ENCODE data around the gene PHOX2A.

The PHOX2A gene

GRCh38 chr11:72265951-72266350 is 22.0 kb upstream of the PHOX2A start:
- no peaks in the 10 kb centered on the region for H4K20me1 ChIP-seq (ENCODE audit: insufficient read depth, low read length, poor library complexity, severe bottlenecking)
- H3K9me3 ChIP-seq (ENCODE audit: insufficient read depth, low read depth, low read length): no peaks in the 10 kb centered on the region
- H3K79me2 ChIP-seq (ENCODE audit: insufficient read depth, low read length): no peaks in the 10 kb centered on the region
- no peak overlapping the region for H3K9ac ChIP-seq (ENCODE audit: low read depth, low read length, poor library complexity, severe bottlenecking)
- no peak overlapping the region for H3K4me2 ChIP-seq (ENCODE audit: low read depth, low read length, poor library complexity, severe bottlenecking)
- no peaks in the 10 kb centered on the region for H3F3A ChIP-seq (ENCODE audit: low read depth)
- H2AFZ ChIP-seq (ENCODE audit: low read length): peak overlapping the region; percentile 65; the same call in 1 of the 2 replicates
- no peaks in the 10 kb centered on the region for H3K4me1 ChIP-seq (ENCODE audit: insufficient read depth, low read length, poor library complexity, severe bottlenecking)
- H3K4me3 ChIP-seq (ENCODE audit: low read length, poor library complexity, severe bottlenecking): no peak overlapping the region
- no peaks in the 10 kb centered on the region for H3K9me2 ChIP-seq (replicated peaks; ENCODE audit: low read depth, low read length)
- no peaks in the 10 kb centered on the region for H3K27me3 ChIP-seq (ENCODE audit: insufficient read depth, low read length, poor library complexity, severe bottlenecking)
- TF ChIP-seq EZH2phosphoT487 (IDR thresholded peaks at IDR 0.05; ENCODE audit: borderline replicate concordance) (no peak), CTCF (conservative IDR thresholded peaks at IDR 0.05; ENCODE audit: low read length) (no peak)
- H3K36me3 ChIP-seq (ENCODE audit: insufficient read depth, low read length): no peaks in the 10 kb centered on the region

GRCh38 chr11:72263361-72263760 is 19.4 kb upstream of the PHOX2A start:
- Histone ChIP-seq H2AFZ (ENCODE audit: low read length) (no peak overlapping the region), H4K20me1 (ENCODE audit: insufficient read depth, low read length, poor library complexity, severe bottlenecking) (no peaks in the 10 kb centered on the region), H3K4me3 (ENCODE audit: low read length, poor library complexity, severe bottlenecking) (no peak overlapping the region), H3K79me2 (ENCODE audit: insufficient read depth, low read length) (no peaks in the 10 kb centered on the region), H3K9ac (ENCODE audit: low read depth, low read length, poor library complexity, severe bottlenecking) (no peak overlapping the region), H3K4me2 (ENCODE audit: low read depth, low read length, poor library complexity, severe bottlenecking) (no peak overlapping the region), H3K9me3 (ENCODE audit: insufficient read depth, low read depth, low read length) (no peaks in the 10 kb centered on the region), H3K27me3 (ENCODE audit: insufficient read depth, low read length, poor library complexity, severe bottlenecking) (no peaks in the 10 kb centered on the region), H3K36me3 (ENCODE audit: insufficient read depth, low read length) (no peaks in the 10 kb centered on the region), H3K4me1 (ENCODE audit: insufficient read depth, low read length, poor library complexity, severe bottlenecking) (no peaks in the 10 kb centered on the region), H3K9me2 (replicated peaks; ENCODE audit: low read depth, low read length) (no peaks in the 10 kb centered on the region), H3F3A (ENCODE audit: low read depth) (no peaks in the 10 kb centered on the region)
- TF ChIP-seq EZH2phosphoT487 (IDR thresholded peaks at IDR 0.05; ENCODE audit: borderline replicate concordance): no peak
- TF ChIP-seq CTCF (conservative IDR thresholded peaks at IDR 0.05; ENCODE audit: low read length): no peak

- H3K4me2 ChIP-seq (ENCODE audit: low read depth, low read length, poor library complexity, severe bottlenecking): no peak overlapping the region
- no peak overlapping the region for H3K9ac ChIP-seq (ENCODE audit: low read depth, low read length, poor library complexity, severe bottlenecking)
- no peaks in the 10 kb centered on the region for H3K4me1 ChIP-seq (ENCODE audit: insufficient read depth, low read length, poor library complexity, severe bottlenecking)
- no peaks in the 10 kb centered on the region for H3K79me2 ChIP-seq (ENCODE audit: insufficient read depth, low read length)
- no peaks in the 10 kb centered on the region for H4K20me1 ChIP-seq (ENCODE audit: insufficient read depth, low read length, poor library complexity, severe bottlenecking)
- no peaks in the 10 kb centered on the region for H3K36me3 ChIP-seq (ENCODE audit: insufficient read depth, low read length)
- no peak overlapping the region for H3K4me3 ChIP-seq (ENCODE audit: low read length, poor library complexity, severe bottlenecking)
- H3K9me2 ChIP-seq (replicated peaks; ENCODE audit: low read depth, low read length): no peaks in the 10 kb centered on the region
- H2AFZ ChIP-seq (ENCODE audit: low read length): no peak overlapping the region
- no peaks in the 10 kb centered on the region for H3F3A ChIP-seq (ENCODE audit: low read depth)
- H3K27me3 ChIP-seq (ENCODE audit: insufficient read depth, low read length, poor library complexity, severe bottlenecking): no peaks in the 10 kb centered on the region
- H3K9me3 ChIP-seq (ENCODE audit: insufficient read depth, low read depth, low read length): no peaks in the 10 kb centered on the region
- TF ChIP-seq EZH2phosphoT487 (IDR thresholded peaks at IDR 0.05; ENCODE audit: borderline replicate concordance): no peak
- no peak for TF ChIP-seq CTCF (conservative IDR thresholded peaks at IDR 0.05; ENCODE audit: low read length)
Measured at GRCh38 chr11:72260574-72260973, 16.6 kb upstream of the PHOX2A start.

All from Loucy (cell line).